NB4 (cell line): ENCODE measurements around the gene ABCD4.

Experiments used
- DNase-seq: peaks from one replicate; pipeline ENCODE4 v3.0.0; 2010; ENCODE audit warnings: low read depth
- H3K4me3 ChIP-seq: one replicate; pipeline ENCODE4 v1.5.1; 2011; ENCODE audit warnings: mild to moderate bottlenecking, low read depth, low read length, moderate library complexity
- CTCF ChIP-seq: IDR thresholded peaks from one replicate; pipeline ENCODE4 v1.5.1; 2012; ENCODE audit warnings: low read depth, low read length
- MAX ChIP-seq: IDR thresholded peaks from 2 replicates; pipeline ENCODE4 v1.6.1; 2011; ENCODE audit warnings: low read depth, low read length
- MYC ChIP-seq: IDR thresholded peaks from 2 replicates; pipeline ENCODE4 v1.6.1; 2011; ENCODE audit warnings: low read depth, low read length
- POLR2A ChIP-seq: IDR thresholded peaks from 2 replicates; pipeline ENCODE4 v1.6.1; 2011; ENCODE audit warnings: mild to moderate bottlenecking; ENCODE audit not compliant: insufficient read length; ENCODE audit errors: extremely low read depth

The ABCD4 gene

GRCh38 chr14:74312161-74312560, 9.4 kb upstream of the ABCD4 start:
- TF ChIP-seq MYC (no peak), MAX (no peak), POLR2A (no peak)
- no peak for DNase-seq
- no peak overlapping the region for H3K4me3 ChIP-seq

- no peak for DNase-seq
- TF ChIP-seq MYC: no peak
- no peak for TF ChIP-seq MAX
- no peak for TF ChIP-seq CTCF
- TF ChIP-seq POLR2A: no peak
- no peak overlapping the region for H3K4me3 ChIP-seq
Observed at GRCh38 chr14:74309125-74310022, 6.6 kb upstream of the ABCD4 start.

- no peak for DNase-seq
- no peak overlapping the region for H3K4me3 ChIP-seq
- TF ChIP-seq CTCF (no peak), POLR2A (no peak), MAX (no peak), MYC (no peak)
Observed at GRCh38 chr14:74308695-74309094, 6.0 kb upstream of the ABCD4 start.

- peak; percentile 63 for DNase-seq
- peak; percentile 27 for TF ChIP-seq CTCF
- TF ChIP-seq POLR2A: no peak
- TF ChIP-seq MYC: 0 out of 2 replicates have a peak, but pooled peaks have one; percentile 15
- no peak for TF ChIP-seq MAX
Observed at GRCh38 chr14:74302152-74302628, 544 bp downstream of the ABCD4 start.

GRCh38 chr14:74301594-74302151, 1.1 kb downstream of the ABCD4 start:
- no peak for DNase-seq
- peak overlapping the region; percentile 80 for H3K4me3 ChIP-seq
- TF ChIP-seq CTCF (no peak), MYC (no peak)

More at GRCh38 chr14:74302152-74302628, 544 bp downstream of the ABCD4 start:
- H3K4me3 ChIP-seq: peak overlapping the region; percentile 80

GRCh38 chr14:74299061-74299545, 3.6 kb downstream of the ABCD4 start:
- H3K4me3 ChIP-seq: no peak overlapping the region

More at GRCh38 chr14:74299061-74299545, 3.6 kb downstream of the ABCD4 start:
- TF ChIP-seq MYC (no peak), MAX (no peak), CTCF (no peak), POLR2A (no peak)
- no peak for DNase-seq
